ENCODE measurements around the gene FHOD3. TPM values are rescaled to one million over a fixed set of nuclear protein-coding genes. Genes with fewer than 3 reads are reported as not detected.

Gene FHOD3
- total RNA-seq, 1 experiment from 2014 or later, result 5.0 TPM

- Mint-ChIP-seq H3K27ac (ENCODE audit: low read depth, unreplicated experiment) (no peak overlapping the region), H3K27me3 (ENCODE audit: insufficient read depth, unreplicated experiment) (no peaks in the 10 kb centered on the region), H3K9me3 (ENCODE audit: unreplicated experiment) (no peaks in the 10 kb centered on the region), H3K36me3 (ENCODE audit: insufficient read depth, unreplicated experiment) (peaks cover 8% of the 10 kb centered on the region), H3K4me3 (ENCODE audit: unreplicated experiment) (no peak overlapping the region), H3K4me1 (ENCODE audit: insufficient read depth, unreplicated experiment) (no peaks in the 10 kb centered on the region)
- intact Hi-C loops (cut with micrococcal nuclease), result no loop called here
- ChIA-PET POLR2A (interaction anchor here (0.6 to 0.7 kb wide), 2 partner anchors 14 to 66 kb away, joined by 3 read pairs; no protein-coding TSS in a partner anchor), CTCF (no interaction called here)
- DNase-seq (ENCODE audit: unreplicated experiment), result peak; percentile 13
- no TSS peak for BruUV-seq (replicated peaks)
- TF ChIP-seq CTCF (IDR thresholded peaks at IDR 0.05; ENCODE audit: unreplicated experiment), result no peak
These were observed 331.1 kb downstream of the FHOD3 start for GRCh38 chr18:36628435-36629137.

GRCh38 chr18:36629138-36629530 is 331.6 kb downstream of the FHOD3 start:
- Mint-ChIP-seq H3K9me3 (ENCODE audit: unreplicated experiment) (no peaks in the 10 kb centered on the region), H3K4me1 (ENCODE audit: insufficient read depth, unreplicated experiment) (peaks cover 5% of the 10 kb centered on the region), H3K27ac (ENCODE audit: low read depth, unreplicated experiment) (no peak overlapping the region), H3K27me3 (ENCODE audit: insufficient read depth, unreplicated experiment) (no peaks in the 10 kb centered on the region), H3K4me3 (ENCODE audit: unreplicated experiment) (no peak overlapping the region), H3K36me3 (ENCODE audit: insufficient read depth, unreplicated experiment) (peaks cover 5% of the 10 kb centered on the region)
- no peak for TF ChIP-seq CTCF (IDR thresholded peaks at IDR 0.05; ENCODE audit: unreplicated experiment)
- CTCF ChIA-PET, result no interaction called here
- BruUV-seq (replicated peaks), result no TSS peak
- POLR2A ChIA-PET, result no interaction called here
- intact Hi-C loops (cut with micrococcal nuclease), result no loop called here
- no peak for DNase-seq (ENCODE audit: unreplicated experiment)

GRCh38 chr18:36629836-36630235 is 332.3 kb downstream of the FHOD3 start:
- H3K36me3 Mint-ChIP-seq (ENCODE audit: insufficient read depth, unreplicated experiment), result no peaks in the 10 kb centered on the region
- H3K27me3 Mint-ChIP-seq (ENCODE audit: insufficient read depth, unreplicated experiment), result no peaks in the 10 kb centered on the region
- BruUV-seq (replicated peaks), result no TSS peak
- H3K4me3 Mint-ChIP-seq (ENCODE audit: unreplicated experiment), result no peak overlapping the region
- no peak for TF ChIP-seq CTCF (IDR thresholded peaks at IDR 0.05; ENCODE audit: unreplicated experiment)
- ChIA-PET CTCF (no interaction called here), POLR2A (no interaction called here)
- DNase-seq (ENCODE audit: unreplicated experiment), result no peak
- no peaks in the 10 kb centered on the region for H3K9me3 Mint-ChIP-seq (ENCODE audit: unreplicated experiment)
- H3K4me1 Mint-ChIP-seq (ENCODE audit: insufficient read depth, unreplicated experiment), result peaks cover 12% of the 10 kb centered on the region
- H3K27ac Mint-ChIP-seq (ENCODE audit: low read depth, unreplicated experiment), result no peak overlapping the region
- intact Hi-C loops (cut with micrococcal nuclease), result no loop called here

GRCh38 chr18:36630917-36631316 is 333.4 kb downstream of the FHOD3 start:
- CTCF ChIA-PET, result no interaction called here
- intact Hi-C loops (cut with micrococcal nuclease), result no loop called here

More at GRCh38 chr18:36630917-36631316, 333.4 kb downstream of the FHOD3 start:
- BruUV-seq (replicated peaks), result no TSS peak
- H3K36me3 Mint-ChIP-seq (ENCODE audit: insufficient read depth, unreplicated experiment), result no peaks in the 10 kb centered on the region
- H3K4me3 Mint-ChIP-seq (ENCODE audit: unreplicated experiment), result no peak overlapping the region
- POLR2A ChIA-PET, result no interaction called here
- TF ChIP-seq CTCF (IDR thresholded peaks at IDR 0.05; ENCODE audit: unreplicated experiment), result no peak
- H3K27ac Mint-ChIP-seq (ENCODE audit: low read depth, unreplicated experiment), result no peak overlapping the region
- no peak for DNase-seq (ENCODE audit: unreplicated experiment)
- H3K4me1 Mint-ChIP-seq (ENCODE audit: insufficient read depth, unreplicated experiment), result peaks cover 16% of the 10 kb centered on the region
- no peaks in the 10 kb centered on the region for H3K27me3 Mint-ChIP-seq (ENCODE audit: insufficient read depth, unreplicated experiment)
- no peaks in the 10 kb centered on the region for H3K9me3 Mint-ChIP-seq (ENCODE audit: unreplicated experiment)
